Fibroblast of lung (primary cell): ENCODE data around the gene RET. TPM values are rescaled to one million over a fixed set of nuclear protein-coding genes. Genes with fewer than 3 reads are reported as not detected.

Experiments
- DNase-seq, 2 donors: peaks; one replicate each; pipeline versions ENCODE4 v3.0.0 to v3.0.0-alpha.2; 2010; ENCODE audit warnings: low read depth in 2 of 2
- H2AFZ ChIP-seq: 2 replicates; pipeline ENCODE4 v1.5.1; 2012; ENCODE audit warnings: low read length, control low read depth, inconsistent platforms
- H3K27ac ChIP-seq: 2 replicates; pipeline ENCODE4 v1.5.1; 2011; ENCODE audit warnings: low read length, control low read depth; ENCODE audit not compliant: insufficient read depth
- H3K27me3 ChIP-seq: 2 replicates; pipeline ENCODE4 v1.5.1; 2011; ENCODE audit warnings: mild to moderate bottlenecking, low read length; ENCODE audit not compliant: control insufficient read depth, insufficient read depth
- H3K36me3 ChIP-seq: 2 replicates; pipeline ENCODE4 v1.5.1; 2011; ENCODE audit warnings: low read length; ENCODE audit not compliant: control insufficient read depth, insufficient read depth
- H3K4me1 ChIP-seq: 2 replicates; pipeline ENCODE4 v1.5.1; 2011; ENCODE audit warnings: low read length; ENCODE audit not compliant: control insufficient read depth, insufficient read depth; ENCODE audit errors: extremely low read depth
- H3K4me2 ChIP-seq: 2 replicates; pipeline ENCODE4 v1.5.1; 2011; ENCODE audit warnings: low read length, control low read depth; ENCODE audit not compliant: insufficient read depth; ENCODE audit errors: extremely low read depth
- H3K4me3 ChIP-seq, 4 experiments: fragments of 200-600 bp in 1 of 4; sonication (generic) in 1 of 4; replicated peaks in 1 of 4; 2 replicates each; pipeline ENCODE4 v1.5.1; 2011 to 2016; ENCODE audit warnings: low read length in 4 of 4, low read depth in 3 of 4, mild to moderate bottlenecking in 3 of 4, control low read depth in 2 of 4, inconsistent platforms in 1 of 4, mixed read lengths in 1 of 4; ENCODE audit not compliant: insufficient read depth in 1 of 4; ENCODE audit errors: control extremely low read depth in 1 of 4
- H3K79me2 ChIP-seq: 2 replicates; pipeline ENCODE4 v1.5.1; 2012; ENCODE audit warnings: mild to moderate bottlenecking, low read length, inconsistent platforms; ENCODE audit not compliant: control insufficient read depth, insufficient read depth
- H3K9ac ChIP-seq: 2 replicates; pipeline ENCODE4 v1.5.1; 2011; ENCODE audit warnings: mild to moderate bottlenecking, low read length, control low read depth; ENCODE audit not compliant: insufficient read depth
- H3K9me3 ChIP-seq: 2 replicates; pipeline ENCODE4 v1.5.1; 2012; ENCODE audit warnings: low read depth, low read length; ENCODE audit not compliant: control insufficient read depth, insufficient read depth
- H4K20me1 ChIP-seq: 2 replicates; pipeline ENCODE4 v1.5.1; 2011; ENCODE audit warnings: low read length; ENCODE audit not compliant: control insufficient read depth, insufficient read depth; ENCODE audit errors: extremely low read depth
- EZH2 ChIP-seq: IDR thresholded peaks from 2 replicates; pipeline ENCODE4 v1.5.1; 2012; ENCODE audit warnings: low read length, control low read depth, mild to moderate bottlenecking; ENCODE audit errors: missing control alignments
- polyA plus RNA-seq, 2 donors: library from polyadenylated mRNA; depleted of rRNA in 1 of 2; stranded (reverse) in 1 of 2; unstranded in 1 of 2; fragments of >200 nt; gene quantifications; 2 replicates each; pipeline ENCODE4 v1.2.1, GENCODE V29; 2011 to 2012; ENCODE audit warnings: missing spikeins in 1 of 2
- total RNA-seq: library from RNA; depleted of rRNA; stranded (reverse); fragments of >200 nt; gene quantifications from 2 replicates; pipeline ENCODE4 v1.2.1, GENCODE V29; 2014
- TF ChIP-seq, protein P1 (sequence below), 2 donors: IDR thresholded peaks in 1 of 2; conservative IDR thresholded peaks in 1 of 2; 1 replicate in 1 of 2; 2 replicates in 1 of 2; pipeline ENCODE4 v1.5.1; 2011 to 2012; ENCODE audit warnings: low read length in 2 of 2, control low read depth in 1 of 2, inconsistent platforms in 1 of 2, low read depth in 1 of 2, mild to moderate bottlenecking in 1 of 2

RET gene
- total and polyA plus RNA-seq, 2 donors (not counting 1 experiment from before 2014, with no cell fraction given) = 0.08 to 0.83 TPM

GRCh38 chr10:43166207-43166879, 89.5 kb downstream of the RET start:
- no peaks in the 10 kb centered on the region for H3K9me3 ChIP-seq
- H2AFZ ChIP-seq = no peak overlapping the region
- TF ChIP-seq EZH2 = no peak
- TF ChIP-seq, protein P1, sequence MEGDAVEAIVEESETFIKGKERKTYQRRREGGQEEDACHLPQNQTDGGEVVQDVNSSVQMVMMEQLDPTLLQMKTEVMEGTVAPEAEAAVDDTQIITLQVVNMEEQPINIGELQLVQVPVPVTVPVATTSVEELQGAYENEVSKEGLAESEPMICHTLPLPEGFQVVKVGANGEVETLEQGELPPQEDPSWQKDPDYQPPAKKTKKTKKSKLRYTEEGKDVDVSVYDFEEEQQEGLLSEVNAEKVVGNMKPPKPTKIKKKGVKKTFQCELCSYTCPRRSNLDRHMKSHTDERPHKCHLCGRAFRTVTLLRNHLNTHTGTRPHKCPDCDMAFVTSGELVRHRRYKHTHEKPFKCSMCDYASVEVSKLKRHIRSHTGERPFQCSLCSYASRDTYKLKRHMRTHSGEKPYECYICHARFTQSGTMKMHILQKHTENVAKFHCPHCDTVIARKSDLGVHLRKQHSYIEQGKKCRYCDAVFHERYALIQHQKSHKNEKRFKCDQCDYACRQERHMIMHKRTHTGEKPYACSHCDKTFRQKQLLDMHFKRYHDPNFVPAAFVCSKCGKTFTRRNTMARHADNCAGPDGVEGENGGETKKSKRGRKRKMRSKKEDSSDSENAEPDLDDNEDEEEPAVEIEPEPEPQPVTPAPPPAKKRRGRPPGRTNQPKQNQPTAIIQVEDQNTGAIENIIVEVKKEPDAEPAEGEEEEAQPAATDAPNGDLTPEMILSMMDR (conservative IDR thresholded peaks at IDR 0.05 in 1 of 2, IDR thresholded peaks at IDR 0.05 in 1 of 2; ENCODE audit: low read depth in 1 of 2, low read length in 2 of 2) = no peak
- no peaks in the 10 kb centered on the region for H3K4me1 ChIP-seq
- peaks cover 4% of the 10 kb centered on the region for H3K36me3 ChIP-seq
- H3K79me2 ChIP-seq = peaks cover 13% of the 10 kb centered on the region
- H3K4me3 ChIP-seq = no peak overlapping the region
- H3K4me2 ChIP-seq = no peak overlapping the region
- no peaks in the 10 kb centered on the region for H4K20me1 ChIP-seq
- H3K27ac ChIP-seq = no peak overlapping the region
- DNase-seq = no peak
- no peaks in the 10 kb centered on the region for H3K27me3 ChIP-seq
- no peak overlapping the region for H3K9ac ChIP-seq

GRCh38 chr10:43166880-43167497, 90.1 kb downstream of the RET start:
- no peak for DNase-seq
- TF ChIP-seq, protein P1 (conservative IDR thresholded peaks at IDR 0.05 in 1 of 2, IDR thresholded peaks at IDR 0.05 in 1 of 2; ENCODE audit: low read depth in 1 of 2, low read length in 2 of 2) = no peak
- Histone ChIP-seq H3K36me3 (peaks cover 4% of the 10 kb centered on the region), H3K4me3 (no peak overlapping the region), H3K27me3 (no peaks in the 10 kb centered on the region), H2AFZ (no peak overlapping the region), H4K20me1 (no peaks in the 10 kb centered on the region), H3K79me2 (peaks cover 11% of the 10 kb centered on the region), H3K4me1 (no peaks in the 10 kb centered on the region), H3K9me3 (no peaks in the 10 kb centered on the region), H3K27ac (no peak overlapping the region), H3K4me2 (no peak overlapping the region), H3K9ac (no peak overlapping the region)

GRCh38 chr10:43167498-43167889, 90.6 kb downstream of the RET start:
- no peak overlapping the region for H3K9ac ChIP-seq

More at GRCh38 chr10:43167498-43167889, 90.6 kb downstream of the RET start:
- Histone ChIP-seq H3K79me2 (peaks cover 7% of the 10 kb centered on the region), H3K27me3 (no peaks in the 10 kb centered on the region), H4K20me1 (no peaks in the 10 kb centered on the region), H2AFZ (no peak overlapping the region), H3K36me3 (peaks cover 7% of the 10 kb centered on the region), H3K4me3 (no peak overlapping the region), H3K4me1 (no peaks in the 10 kb centered on the region), H3K4me2 (no peak overlapping the region), H3K9me3 (no peaks in the 10 kb centered on the region), H3K27ac (no peak overlapping the region)
- TF ChIP-seq EZH2 = no peak
- TF ChIP-seq, protein P1 (conservative IDR thresholded peaks at IDR 0.05 in 1 of 2, IDR thresholded peaks at IDR 0.05 in 1 of 2; ENCODE audit: low read depth in 1 of 2, low read length in 2 of 2) = no peak
- DNase-seq = no peak
